Measurements from ENCODE around the gene NPFFR1. TPM values are rescaled to one million over a fixed set of nuclear protein-coding genes. Genes with fewer than 3 reads are reported as not detected.

NPFFR1 gene
- total RNA-seq, 1 donor from 2014 or later = not detected

- no peak overlapping the region for H3K4me3 Mint-ChIP-seq
- H3K4me1 Mint-ChIP-seq = peaks cover 4% of the 10 kb centered on the region
- no peaks in the 10 kb centered on the region for H3K36me3 Mint-ChIP-seq (ENCODE audit: low read depth)
- H3K27ac Mint-ChIP-seq (ENCODE audit: unreplicated experiment) = no peak overlapping the region
- peaks cover 6% of the 10 kb centered on the region for H3K9me3 Mint-ChIP-seq
- H3K27me3 Mint-ChIP-seq (ENCODE audit: low read depth) = peaks cover 26% of the 10 kb centered on the region
- no peak for TF ChIP-seq CTCF (conservative IDR thresholded peaks at IDR 0.05)
- no peak for DNase-seq (ENCODE audit: low read depth, low spot score)
These were observed 6.3 kb downstream of the NPFFR1 start for GRCh38 chr10:70277396-70278030.

- no peak for TF ChIP-seq CTCF (conservative IDR thresholded peaks at IDR 0.05)
- Mint-ChIP-seq H3K4me1 (no peaks in the 10 kb centered on the region), H3K4me3 (no peak overlapping the region), H3K9me3 (peaks cover 6% of the 10 kb centered on the region), H3K27me3 (ENCODE audit: low read depth) (no peaks in the 10 kb centered on the region), H3K27ac (ENCODE audit: unreplicated experiment) (no peak overlapping the region), H3K36me3 (ENCODE audit: low read depth) (no peaks in the 10 kb centered on the region)
- DNase-seq (ENCODE audit: low read depth, low spot score) = no peak
These were observed 9.2 kb downstream of the NPFFR1 start for GRCh38 chr10:70274643-70275042.

- Mint-ChIP-seq H3K4me1 (no peaks in the 10 kb centered on the region), H3K36me3 (ENCODE audit: low read depth) (no peaks in the 10 kb centered on the region), H3K4me3 (no peak overlapping the region), H3K27ac (ENCODE audit: unreplicated experiment) (no peak overlapping the region), H3K27me3 (ENCODE audit: low read depth) (no peaks in the 10 kb centered on the region), H3K9me3 (peaks cover 6% of the 10 kb centered on the region)
- no peak for DNase-seq (ENCODE audit: low read depth, low spot score)
- peak; percentile 61 for TF ChIP-seq CTCF (conservative IDR thresholded peaks at IDR 0.05)
These were observed 10.9 kb downstream of the NPFFR1 start for GRCh38 chr10:70272925-70273316.

GRCh38 chr10:70271996-70272924 is 11.5 kb downstream of the NPFFR1 start:
- Mint-ChIP-seq H3K36me3 (ENCODE audit: low read depth) (no peaks in the 10 kb centered on the region), H3K9me3 (peaks cover 6% of the 10 kb centered on the region), H3K27ac (ENCODE audit: unreplicated experiment) (no peak overlapping the region), H3K4me1 (no peaks in the 10 kb centered on the region), H3K4me3 (no peak overlapping the region), H3K27me3 (ENCODE audit: low read depth) (no peaks in the 10 kb centered on the region)
- no peak for DNase-seq (ENCODE audit: low read depth, low spot score)
- TF ChIP-seq CTCF (conservative IDR thresholded peaks at IDR 0.05) = no peak

- Mint-ChIP-seq H3K27me3 (ENCODE audit: low read depth) (peaks cover 3% of the 10 kb centered on the region), H3K36me3 (ENCODE audit: low read depth) (no peaks in the 10 kb centered on the region), H3K27ac (ENCODE audit: unreplicated experiment) (no peak overlapping the region), H3K4me1 (no peaks in the 10 kb centered on the region), H3K9me3 (peaks cover 5% of the 10 kb centered on the region), H3K4me3 (no peak overlapping the region)
- no peak for DNase-seq (ENCODE audit: low read depth, low spot score)
- no peak for TF ChIP-seq CTCF (conservative IDR thresholded peaks at IDR 0.05)
These were observed 12.9 kb downstream of the NPFFR1 start for GRCh38 chr10:70270952-70271351.
